Smooth muscle cell (in vitro differentiated cells): ENCODE results near the gene SPDYE1. TPM values are rescaled to one million over a fixed set of nuclear protein-coding genes. Genes with fewer than 3 reads are reported as not detected.
A peak's percentile ranks its signal among the peaks of the same experiment; 100 is the strongest.
"Not testable (repeated sequence)": the region's sequence is repeated elsewhere in the genome, so short reads cannot be mapped to it uniquely, and the experiment has no call there.

Experiments
- DNase-seq: peaks from one replicate; lab custom pipeline; 2025; ENCODE audit not compliant: unreplicated experiment; lab: John Stamatoyannopoulos, UW
- H2AFZ ChIP-seq: fragments of 200-600 bp; sonication (generic); 2 replicates; pipeline ENCODE4 v1.6.0; 2016; ENCODE audit warnings: antibody characterized with exemption, low read depth, mild to moderate bottlenecking
- H3F3A ChIP-seq: fragments of 200-600 bp; sonication (generic); 2 replicates; pipeline ENCODE4 v1.6.0; 2017; ENCODE audit warnings: antibody characterized with exemption, low read depth
- H3K27ac ChIP-seq: fragments of 200-600 bp; sonication (generic); 2 replicates; pipeline ENCODE4 v1.5.1; 2016; ENCODE audit warnings: low read depth, mild to moderate bottlenecking
- H3K27me3 ChIP-seq: fragments of 200-600 bp; sonication (generic); 2 replicates; pipeline ENCODE4 v1.6.1; 2016; ENCODE audit warnings: low read depth, mild to moderate bottlenecking
- H3K36me3 ChIP-seq: fragments of 200-600 bp; sonication (generic); 2 replicates; pipeline ENCODE4 v1.5.1; 2016; ENCODE audit warnings: low read depth
- H3K4me1 ChIP-seq: fragments of 200-600 bp; sonication (generic); 2 replicates; pipeline ENCODE4 v1.5.1; 2016; ENCODE audit warnings: low read depth
- H3K4me2 ChIP-seq: fragments of 200-600 bp; sonication (generic); 2 replicates; pipeline ENCODE4 v1.6.0; 2016; ENCODE audit warnings: mild to moderate bottlenecking
- H3K4me3 ChIP-seq: fragments of 200-600 bp; sonication (generic); 2 replicates; pipeline ENCODE4 v1.5.1; 2016; ENCODE audit warnings: mild to moderate bottlenecking
- H3K79me2 ChIP-seq: fragments of 200-600 bp; sonication (generic); 2 replicates; pipeline ENCODE4 v1.6.0; 2016; ENCODE audit warnings: low read depth, mild to moderate bottlenecking
- H3K9ac ChIP-seq: fragments of 200-600 bp; sonication (generic); 2 replicates; pipeline ENCODE4 v1.6.0; 2016; ENCODE audit warnings: low read depth
- H3K9me3 ChIP-seq: fragments of 200-600 bp; sonication (generic); replicated peaks from 2 replicates; pipeline ENCODE4 v1.5.1; 2016; ENCODE audit warnings: low read depth
- H4K20me1 ChIP-seq: fragments of 200-600 bp; sonication (generic); 2 replicates; pipeline ENCODE4 v1.6.0; 2016; ENCODE audit warnings: low read depth
- CTCF ChIP-seq: fragments of 200-600 bp; sonication (generic); IDR thresholded peaks from 2 replicates; pipeline ENCODE4 v1.5.1; 2017; ENCODE audit warnings: borderline replicate concordance, mild to moderate bottlenecking, antibody characterized with exemption; ENCODE audit not compliant: insufficient read depth, poor library complexity, severe bottlenecking
- WGBS: methylation state at CpG from one replicate; pipeline ENCODE4 v1.1.7; 2016; ENCODE audit warnings: low lambda C conversion rate; 5-methylcytosine and 5-hydroxymethylcytosine counted together
- polyA plus RNA-seq: library from polyadenylated mRNA; unstranded; fragments of >200 nt; fragmentation: Nextera tagmentation; extraction: Ambion mirVana; gene quantifications from 2 replicates; pipeline ENCODE4 v1.2.1, GENCODE V29; 2016
- total RNA-seq: library from RNA; depleted of rRNA; stranded (reverse); fragments of >200 nt; gene quantifications from 2 replicates; pipeline ENCODE4 v1.2.3, GENCODE V29; 2014

The SPDYE1 gene
- total RNA-seq (not detected in 2 replicates), polyA plus RNA-seq (0.15 and 0.74 TPM in 2 replicates)

GRCh38 chr7:43997532-43997931, at the start of gene SPDYE1:
Gene SPDYE1, plus strand, starts transcription at chr7:43997897. Its CDS starts 2,053 bp downstream, at chr7:43999950.
- 96% methylated on average over 3 of the region's 3 CpGs for WGBS
- not testable (repeated sequence) for H3K36me3 ChIP-seq, H3K4me3 ChIP-seq, H3K4me2 ChIP-seq, DNase-seq, H4K20me1 ChIP-seq, H2AFZ ChIP-seq, H3K27me3 ChIP-seq, H3K9ac ChIP-seq, H3K4me1 ChIP-seq, H3K9me3 ChIP-seq, H3F3A ChIP-seq, H3K79me2 ChIP-seq, H3K27ac ChIP-seq

GRCh38 chr7:43952028-43952427, 45.7 kb upstream of the SPDYE1 start:
- Histone ChIP-seq H3K4me2 (no peak overlapping the region), H4K20me1 (no peaks in the 10 kb centered on the region), H3K79me2 (no peaks in the 10 kb centered on the region), H3K36me3 (no peaks in the 10 kb centered on the region), H3K9me3 (no peaks in the 10 kb centered on the region), H3K4me3 (no peak overlapping the region), H3K9ac (no peak overlapping the region), H3K27me3 (no peaks in the 10 kb centered on the region), H3F3A (no peaks in the 10 kb centered on the region), H2AFZ (no peak overlapping the region), H3K4me1 (no peaks in the 10 kb centered on the region), H3K27ac (no peak overlapping the region)
- WGBS = 92% methylated on average over 3 of the region's 3 CpGs
- no peak for DNase-seq
- TF ChIP-seq CTCF = no peak

- TF ChIP-seq CTCF = no peak
- WGBS = 94% methylated on average over 5 of the region's 5 CpGs
Measured at GRCh38 chr7:43953071-43953470, 44.6 kb upstream of the SPDYE1 start.

GRCh38 chr7:43954524-43955228, 43.0 kb upstream of the SPDYE1 start:
- WGBS = 53% methylated on average over 3 of the region's 3 CpGs
- no peak overlapping the region for H3K9ac ChIP-seq

More at GRCh38 chr7:43953071-43953470, 44.6 kb upstream of the SPDYE1 start:
- no peak overlapping the region for H3K27ac ChIP-seq
- no peak for DNase-seq
- H3K4me1 ChIP-seq = no peaks in the 10 kb centered on the region
- H4K20me1 ChIP-seq = no peaks in the 10 kb centered on the region
- H3K4me2 ChIP-seq = no peak overlapping the region
- no peak overlapping the region for H2AFZ ChIP-seq
- no peaks in the 10 kb centered on the region for H3F3A ChIP-seq
- H3K79me2 ChIP-seq = no peaks in the 10 kb centered on the region
- H3K9me3 ChIP-seq = no peaks in the 10 kb centered on the region
- H3K9ac ChIP-seq = no peak overlapping the region
- no peaks in the 10 kb centered on the region for H3K36me3 ChIP-seq
- no peaks in the 10 kb centered on the region for H3K27me3 ChIP-seq
- H3K4me3 ChIP-seq = no peak overlapping the region

More at GRCh38 chr7:43954524-43955228, 43.0 kb upstream of the SPDYE1 start:
- Histone ChIP-seq H2AFZ (no peak overlapping the region), H4K20me1 (no peaks in the 10 kb centered on the region), H3K27ac (no peak overlapping the region), H3K4me3 (no peak overlapping the region), H3K9me3 (no peaks in the 10 kb centered on the region), H3K4me2 (no peak overlapping the region), H3K79me2 (no peaks in the 10 kb centered on the region), H3K27me3 (no peaks in the 10 kb centered on the region), H3K36me3 (no peaks in the 10 kb centered on the region), H3K4me1 (no peaks in the 10 kb centered on the region), H3F3A (no peaks in the 10 kb centered on the region)
- DNase-seq = no peak
- peak; percentile 42 for TF ChIP-seq CTCF
